K562 (cell line): ENCODE measurements around the gene KRTAP5-4. TPM values are rescaled to one million over a fixed set of nuclear protein-coding genes. Genes with fewer than 3 reads are reported as not detected.

Source experiments
- ATAC-seq: fragments of 200-7000 bp; cut with Tn5 transposase; 3 replicates; pipeline ENCODE4 v1.9.1; 2020; ENCODE audit warnings: moderate library complexity
- BruUV-seq: library from RNA; stranded (reverse); fragments of 400-500 nt; replicated peaks from 2 replicates; lab custom pipeline; 2021; lab: Mats Ljungman, UMichigan
- CTCF ChIA-PET: fragments of 300-600 bp; formaldehyde crosslinking; extraction: SDS; loops from one replicate; lab custom pipeline; 2021; ENCODE audit warnings: low intra/inter-chr PET ratio; lab: Yijun Ruan, JAX
- POLR2A ChIA-PET: fragments of 300-600, 350-650 bp; sonication (Branson Sonifier 250); formaldehyde crosslinking; extraction: SDS; loops from one replicate; lab custom pipeline; 2021; ENCODE audit warnings: antibody characterized with exemption, inconsistent platforms; lab: Yijun Ruan, JAX
- DNase-seq, 4 experiments: peaks; one replicate each; pipeline versions ENCODE4 v3.0.0 to v3.0.0-alpha.2; 2011 to 2018; ENCODE audit warnings: low spot score in 3 of 4, mixed read lengths in 3 of 4; ENCODE audit errors: extremely low read depth in 1 of 4
- FAIRE-seq: peaks from 2 replicates; lab custom pipeline; 2011; peaks lifted over from hg19 to GRCh38; lab: Jason Lieb, UNC
- H2AFZ ChIP-seq: 2 replicates; pipeline ENCODE4 v1.6.0; 2011; ENCODE audit warnings: low read depth, low read length, control low read depth, inconsistent platforms
- H3K27ac ChIP-seq: fragments of 200-600 bp; 3 replicates; pipeline ENCODE4 v1.8.0; 2011; ENCODE audit warnings: low read depth, mild to moderate bottlenecking, control low read depth, inconsistent platforms, low read length, moderate library complexity, mixed read lengths; ENCODE audit errors: extremely low read depth
- H3K27me3 ChIP-seq, 2 experiments: fragments of 300-600 bp in 1 of 2; 2 replicates in 1 of 2; 3 replicates in 1 of 2; pipeline versions ENCODE4 v1.6.0 to v1.8.0; 2011; ENCODE audit warnings: inconsistent platforms in 2 of 2, low read length in 2 of 2, mild to moderate bottlenecking in 1 of 2, mixed read lengths in 1 of 2, moderate library complexity in 1 of 2; ENCODE audit not compliant: control insufficient read depth in 2 of 2, insufficient read depth in 2 of 2
- H3K36me3 ChIP-seq: fragments of 300-600 bp; 3 replicates; pipeline ENCODE4 v1.8.0; 2011; ENCODE audit warnings: mild to moderate bottlenecking, low read length, inconsistent platforms; ENCODE audit not compliant: control insufficient read depth, insufficient read depth
- H3K4me1 ChIP-seq, 2 experiments: fragments of 200-600 bp in 1 of 2; replicated peaks in 1 of 2; 2 replicates in 1 of 2; 3 replicates in 1 of 2; pipeline versions ENCODE4 v1.5.1 to v1.8.0; 2011; ENCODE audit warnings: inconsistent platforms in 2 of 2, low read length in 2 of 2, mild to moderate bottlenecking in 1 of 2, mixed read lengths in 1 of 2, moderate library complexity in 1 of 2; ENCODE audit not compliant: control insufficient read depth in 2 of 2, insufficient read depth in 2 of 2
- H3K4me2 ChIP-seq: 2 replicates; pipeline ENCODE4 v1.6.1; 2011; ENCODE audit warnings: low read length, control low read depth, inconsistent platforms, mixed read lengths; ENCODE audit not compliant: insufficient read depth
- H3K4me3 ChIP-seq: fragments of 200-600 bp; sonication (generic), shearing (Covaris generic); 2 replicates; pipeline ENCODE4 v1.5.1; 2016; ENCODE audit warnings: control low read depth, inconsistent platforms
- H3K79me2 ChIP-seq: fragments of 200-600 bp; 3 replicates; pipeline ENCODE4 v1.8.0; 2011; ENCODE audit warnings: low read length, inconsistent platforms; ENCODE audit not compliant: control insufficient read depth, insufficient read depth
- H3K9ac ChIP-seq, 2 experiments: 2 replicates each; pipeline versions ENCODE4 v1.6.0 to v1.6.1; 2011; ENCODE audit warnings: low read depth in 2 of 2, low read length in 2 of 2, control low read depth in 1 of 2, inconsistent platforms in 1 of 2, mild to moderate bottlenecking in 1 of 2, mixed read lengths in 1 of 2; ENCODE audit not compliant: insufficient read depth in 1 of 2
- H3K9me1 ChIP-seq: one replicate; pipeline ENCODE4 v1.6.0; 2011; ENCODE audit warnings: inconsistent platforms, mild to moderate bottlenecking, low read length, moderate library complexity; ENCODE audit not compliant: control insufficient read depth, insufficient read depth
- H3K9me3 ChIP-seq: replicated peaks from 2 replicates; pipeline ENCODE4 v1.5.1; 2011; ENCODE audit warnings: low read depth, low read length, inconsistent platforms; ENCODE audit not compliant: control insufficient read depth, insufficient read depth
- H4K20me1 ChIP-seq: replicated peaks from 2 replicates; pipeline ENCODE4 v1.6.1; 2011; ENCODE audit warnings: low read length, inconsistent platforms, mixed read lengths; ENCODE audit not compliant: control insufficient read depth, insufficient read depth
- BCOR ChIP-seq: fragments of 450-650 bp; IDR thresholded peaks from 2 replicates; pipeline ENCODE4 v1.6.1; 2016
- BRCA1 ChIP-seq, 2 experiments: fragments of 450-650 bp in 1 of 2; sonication (generic) in 1 of 2; formaldehyde crosslinking in 1 of 2; IDR thresholded peaks; 2 replicates each; pipeline versions ENCODE4 v1.5.0 to v1.6.1; 2017 to 2020; ENCODE audit warnings: mild to moderate bottlenecking in 1 of 2, missing genetic modification reagents in 1 of 2
- CREB1 ChIP-seq, 2 experiments: sonication (generic) in 1 of 2; formaldehyde crosslinking in 1 of 2; IDR thresholded peaks; 2 replicates each; pipeline versions ENCODE4 v1.6.1 to v1.8.0; 2012 to 2022; ENCODE audit warnings: inconsistent platforms in 1 of 2, mild to moderate bottlenecking in 1 of 2, missing genetic modification reagents in 1 of 2, moderate library complexity in 1 of 2
- NELFE ChIP-seq: IDR thresholded peaks from 2 replicates; pipeline ENCODE4 v1.6.1; 2011; ENCODE audit warnings: mild to moderate bottlenecking; ENCODE audit not compliant: insufficient read depth, insufficient read length
- POLR2AphosphoS2 ChIP-seq: IDR thresholded peaks from 2 replicates; pipeline ENCODE4 v1.6.1; 2012; ENCODE audit warnings: low read length, improper control_type of control experiment
- POLR2B ChIP-seq: fragments of 450-650 bp; IDR thresholded peaks from 2 replicates; pipeline ENCODE4 v1.6.1; 2018; ENCODE audit warnings: low read depth; ENCODE audit not compliant: partially characterized antibody
- TSC22D4 ChIP-seq: fragments of 450-650 bp; IDR thresholded peaks from 2 replicates; pipeline ENCODE4 v1.6.1; 2016; ENCODE audit warnings: missing genetic modification characterization, missing biosample characterization, control low read depth
- ZNF224 ChIP-seq: sonication (generic); formaldehyde crosslinking; IDR thresholded peaks from 2 replicates; pipeline ENCODE4 v1.8.0; 2022; ENCODE audit warnings: mild to moderate bottlenecking, missing genetic modification reagents
- ZNF324 ChIP-seq: fragments of 250-450 bp; sonication (Bioruptor Pico); IDR thresholded peaks from 2 replicates; pipeline ENCODE4 v1.4.0; 2020; ENCODE audit warnings: mild to moderate bottlenecking
- WGBS: fragments of 100-300 bp; shearing (Covaris generic); methylation state at CpG from one replicate; pipeline ENCODE4 v1.1.6; 2016; ENCODE audit warnings: low coverage, mixed read lengths; ENCODE audit not compliant: insufficient coverage; ENCODE audit errors: missing lambda C conversion rate; 5-methylcytosine and 5-hydroxymethylcytosine counted together
- in situ Hi-C: fragments of 300-500 bp; cut with MboI; formaldehyde crosslinking; loops from 4 replicates; pipeline ENCODE4 v1.15.0; 2018; ENCODE audit warnings: inconsistent platforms, mixed read lengths
- intact Hi-C: fragments of 100-400 bp; cut with micrococcal nuclease; formaldehyde crosslinking; loops from 2 replicates; pipeline ENCODE4 v1.14.2; 2022
- polyA plus RNA-seq, 8 experiments: library from polyadenylated mRNA; depleted of rRNA in 4 of 8; stranded (reverse) in 5 of 8; unstranded in 3 of 8; fragments of >200 nt; fragmentation: Nextera tagmentation in 2 of 8; fragmentation: Illumina TruSeq in 1 of 8; extraction: Ambion mirVana in 2 of 8; extraction: Trizol in 1 of 8; gene quantifications; 2 replicates each; pipeline versions ENCODE4 v1.2.1 to v1.2.3, GENCODE V29; 2011 to 2014; ENCODE audit warnings: inconsistent platforms in 1 of 8, missing spikeins in 1 of 8
- total RNA-seq, 7 experiments: library from RNA; depleted of rRNA in 6 of 7; stranded (reverse); fragments of >200 nt in 6 of 7; fragmentation: Illumina TruSeq in 2 of 7; extraction: Trizol in 2 of 7; gene quantifications; 2 replicates each; pipeline versions ENCODE4 v1.2.1 to v1.2.3, GENCODE V29; 2011 to 2021; ENCODE audit warnings: low replicate concordance in 1 of 7
- TF ChIP-seq, protein P1 (sequence below): fragments of 250-450 bp; sonication (Bioruptor Pico); IDR thresholded peaks from 2 replicates; pipeline ENCODE4 v1.4.0; 2020; ENCODE audit warnings: mild to moderate bottlenecking, moderate library complexity, borderline replicate concordance
- TF ChIP-seq, protein P2 (sequence below): fragments of 450-650 bp; conservative IDR thresholded peaks from 2 replicates; pipeline ENCODE4 v1.6.1; 2016; ENCODE audit warnings: missing genetic modification characterization, low read depth, mild to moderate bottlenecking, control low read depth, missing compliant biosample characterization
- TF ChIP-seq, protein P3 (sequence below): sonication (generic); formaldehyde crosslinking; IDR thresholded peaks from 2 replicates; pipeline ENCODE4 v1.8.0; 2022; ENCODE audit warnings: mild to moderate bottlenecking, missing genetic modification reagents
- TF ChIP-seq, protein P4 (sequence below): fragments of 250-450 bp; sonication (Bioruptor Pico); IDR thresholded peaks from 2 replicates; pipeline ENCODE4 v1.9.0; 2021; ENCODE audit warnings: mild to moderate bottlenecking

The KRTAP5-4 gene
- total and polyA plus RNA-seq, 9 of the 15 experiments (the other 6 are each of a cell fraction or from before 2014, with no cell fraction given) = not detected

DNA sequence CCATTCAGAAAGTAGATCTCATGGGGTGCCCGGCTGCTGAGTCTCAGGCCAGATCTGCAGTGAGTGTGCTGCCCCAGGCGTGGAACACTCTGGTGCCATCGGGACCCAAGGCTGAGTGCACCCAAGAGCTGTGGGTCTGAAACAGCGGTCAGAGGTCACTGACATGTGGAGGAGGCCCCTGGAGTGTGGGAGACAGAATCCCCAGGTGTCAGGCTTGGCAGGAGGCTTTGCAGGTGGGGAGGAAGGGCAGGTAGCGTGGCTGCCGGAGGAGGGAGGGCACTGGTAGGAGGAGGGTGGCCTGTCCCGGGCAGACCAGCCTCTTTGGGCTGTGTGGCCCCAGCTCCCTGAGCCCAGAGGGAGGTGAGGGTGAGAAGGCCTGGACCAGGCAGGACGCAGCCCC, 43.4 kb upstream of the KRTAP5-4 start:
- intact Hi-C loops = no loop called here
- no peak for FAIRE-seq
- Histone ChIP-seq H3K9ac (no peak overlapping the region), H3K79me2 (no peaks in the 10 kb centered on the region), H2AFZ (no peak overlapping the region), H3K4me3 (no peak overlapping the region), H3K27ac (no peak overlapping the region), H3K4me2 (no peak overlapping the region), H3K36me3 (no peaks in the 10 kb centered on the region), H3K9me1 (peaks cover under 1% of the 10 kb centered on the region), H4K20me1 (0 out of 2 replicates have a peak, but pooled peaks cover under 1% of the 10 kb centered on the region), H3K9me3 (no peaks in the 10 kb centered on the region), H3K27me3 (peaks cover 13 to 36% of the 10 kb centered on the region in 2 experiments; a peak in 4 of 5 replicates), H3K4me1 (no peaks in the 10 kb centered on the region)
- in situ Hi-C loops = no loop called here
- no peak for DNase-seq
- ChIA-PET CTCF (no interaction called here), POLR2A (no interaction called here)
- no peak for ATAC-seq
- no TSS peak for BruUV-seq
- TF ChIP-seq, protein P1, sequence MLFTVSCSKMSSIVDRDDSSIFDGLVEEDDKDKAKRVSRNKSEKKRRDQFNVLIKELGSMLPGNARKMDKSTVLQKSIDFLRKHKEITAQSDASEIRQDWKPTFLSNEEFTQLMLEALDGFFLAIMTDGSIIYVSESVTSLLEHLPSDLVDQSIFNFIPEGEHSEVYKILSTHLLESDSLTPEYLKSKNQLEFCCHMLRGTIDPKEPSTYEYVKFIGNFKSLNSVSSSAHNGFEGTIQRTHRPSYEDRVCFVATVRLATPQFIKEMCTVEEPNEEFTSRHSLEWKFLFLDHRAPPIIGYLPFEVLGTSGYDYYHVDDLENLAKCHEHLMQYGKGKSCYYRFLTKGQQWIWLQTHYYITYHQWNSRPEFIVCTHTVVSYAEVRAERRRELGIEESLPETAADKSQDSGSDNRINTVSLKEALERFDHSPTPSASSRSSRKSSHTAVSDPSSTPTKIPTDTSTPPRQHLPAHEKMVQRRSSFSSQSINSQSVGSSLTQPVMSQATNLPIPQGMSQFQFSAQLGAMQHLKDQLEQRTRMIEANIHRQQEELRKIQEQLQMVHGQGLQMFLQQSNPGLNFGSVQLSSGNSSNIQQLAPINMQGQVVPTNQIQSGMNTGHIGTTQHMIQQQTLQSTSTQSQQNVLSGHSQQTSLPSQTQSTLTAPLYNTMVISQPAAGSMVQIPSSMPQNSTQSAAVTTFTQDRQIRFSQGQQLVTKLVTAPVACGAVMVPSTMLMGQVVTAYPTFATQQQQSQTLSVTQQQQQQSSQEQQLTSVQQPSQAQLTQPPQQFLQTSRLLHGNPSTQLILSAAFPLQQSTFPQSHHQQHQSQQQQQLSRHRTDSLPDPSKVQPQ (CRISPR knock-in tag) = no peak
- TF ChIP-seq ZNF224 (CRISPR knock-in tag) = no peak
- TF ChIP-seq ZNF324 = no peak
- no peak for TF ChIP-seq BRCA1 (IDR thresholded peaks at IDR 0.05)
- TF ChIP-seq BRCA1 (CRISPR knock-in tag; IDR thresholded peaks at IDR 0.05) = no peak
- no peak for TF ChIP-seq NELFE
- TF ChIP-seq, protein P2, sequence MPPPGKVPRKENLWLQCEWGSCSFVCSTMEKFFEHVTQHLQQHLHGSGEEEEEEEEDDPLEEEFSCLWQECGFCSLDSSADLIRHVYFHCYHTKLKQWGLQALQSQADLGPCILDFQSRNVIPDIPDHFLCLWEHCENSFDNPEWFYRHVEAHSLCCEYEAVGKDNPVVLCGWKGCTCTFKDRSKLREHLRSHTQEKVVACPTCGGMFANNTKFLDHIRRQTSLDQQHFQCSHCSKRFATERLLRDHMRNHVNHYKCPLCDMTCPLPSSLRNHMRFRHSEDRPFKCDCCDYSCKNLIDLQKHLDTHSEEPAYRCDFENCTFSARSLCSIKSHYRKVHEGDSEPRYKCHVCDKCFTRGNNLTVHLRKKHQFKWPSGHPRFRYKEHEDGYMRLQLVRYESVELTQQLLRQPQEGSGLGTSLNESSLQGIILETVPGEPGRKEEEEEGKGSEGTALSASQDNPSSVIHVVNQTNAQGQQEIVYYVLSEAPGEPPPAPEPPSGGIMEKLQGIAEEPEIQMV (tag) = no peak
- TF ChIP-seq, protein P3, sequence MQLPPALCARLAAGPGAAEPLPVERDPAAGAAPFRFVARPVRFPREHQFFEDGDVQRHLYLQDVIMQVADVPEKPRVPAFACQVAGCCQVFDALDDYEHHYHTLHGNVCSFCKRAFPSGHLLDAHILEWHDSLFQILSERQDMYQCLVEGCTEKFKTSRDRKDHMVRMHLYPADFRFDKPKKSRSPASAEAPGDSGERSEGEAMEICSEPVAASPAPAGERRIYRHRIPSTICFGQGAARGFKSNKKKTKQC (CRISPR knock-in tag) = no peak
- TF ChIP-seq POLR2AphosphoS2 = no peak
- TF ChIP-seq BCOR = no peak
- no peak for TF ChIP-seq CREB1 (IDR thresholded peaks at IDR 0.05)
- TF ChIP-seq CREB1 (CRISPR knock-in tag; IDR thresholded peaks at IDR 0.05) = no peak
- TF ChIP-seq TSC22D4 = no peak
- TF ChIP-seq POLR2B = no peak
- TF ChIP-seq, protein P4, sequence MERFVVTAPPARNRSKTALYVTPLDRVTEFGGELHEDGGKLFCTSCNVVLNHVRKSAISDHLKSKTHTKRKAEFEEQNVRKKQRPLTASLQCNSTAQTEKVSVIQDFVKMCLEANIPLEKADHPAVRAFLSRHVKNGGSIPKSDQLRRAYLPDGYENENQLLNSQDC = no peak
- 0% methylated on average over 4 of the region's 8 CpGs for WGBS
